Activated effector memory CD4-positive, alpha-beta T cell treated with Interleukin-2 at 50 U/mL for 16 hours (primary cell): ENCODE data around the gene LLCFC1.
"Not testable (repeated sequence)": the region's sequence is repeated elsewhere in the genome, so short reads cannot be mapped to it uniquely, and the experiment has no call there.

Source experiments
- DNase-seq: peaks from one replicate; pipeline ENCODE4 v3.0.0-alpha.2; 2020

Gene LLCFC1

GRCh38 chr7:142943706-142944268 is 4.5 kb downstream of the LLCFC1 start:
- no peak for DNase-seq

- no peak for DNase-seq
Observed at GRCh38 chr7:142945001-142945400, 5.7 kb downstream of the LLCFC1 start.

- no peak for DNase-seq
Observed at GRCh38 chr7:142948603-142949002, 9.3 kb downstream of the LLCFC1 start.

DNA sequence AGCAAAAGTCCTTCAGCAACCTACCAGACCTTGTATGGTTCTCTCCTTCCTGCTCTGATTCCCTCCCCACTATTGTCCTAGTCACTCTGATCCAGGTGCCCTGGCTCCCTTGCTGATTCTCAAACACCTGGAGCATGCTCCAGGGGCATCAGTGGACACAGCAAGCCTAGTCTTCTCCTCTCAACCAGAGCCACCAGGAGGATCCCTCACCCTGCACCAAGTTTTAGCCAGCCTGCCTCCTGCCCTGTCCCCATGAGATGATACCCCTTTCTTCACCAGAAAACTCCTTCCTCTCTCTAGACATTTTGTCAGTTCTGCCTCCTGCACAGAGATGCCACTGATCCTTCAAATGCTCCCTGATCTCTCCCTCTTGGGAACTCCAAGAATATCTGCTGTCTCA is 11.0 kb downstream of the LLCFC1 start:
- DNase-seq, result no peak

- DNase-seq, result no peak
Observed at GRCh38 chr7:142954680-142955268, 15.5 kb downstream of the LLCFC1 start.

DNA sequence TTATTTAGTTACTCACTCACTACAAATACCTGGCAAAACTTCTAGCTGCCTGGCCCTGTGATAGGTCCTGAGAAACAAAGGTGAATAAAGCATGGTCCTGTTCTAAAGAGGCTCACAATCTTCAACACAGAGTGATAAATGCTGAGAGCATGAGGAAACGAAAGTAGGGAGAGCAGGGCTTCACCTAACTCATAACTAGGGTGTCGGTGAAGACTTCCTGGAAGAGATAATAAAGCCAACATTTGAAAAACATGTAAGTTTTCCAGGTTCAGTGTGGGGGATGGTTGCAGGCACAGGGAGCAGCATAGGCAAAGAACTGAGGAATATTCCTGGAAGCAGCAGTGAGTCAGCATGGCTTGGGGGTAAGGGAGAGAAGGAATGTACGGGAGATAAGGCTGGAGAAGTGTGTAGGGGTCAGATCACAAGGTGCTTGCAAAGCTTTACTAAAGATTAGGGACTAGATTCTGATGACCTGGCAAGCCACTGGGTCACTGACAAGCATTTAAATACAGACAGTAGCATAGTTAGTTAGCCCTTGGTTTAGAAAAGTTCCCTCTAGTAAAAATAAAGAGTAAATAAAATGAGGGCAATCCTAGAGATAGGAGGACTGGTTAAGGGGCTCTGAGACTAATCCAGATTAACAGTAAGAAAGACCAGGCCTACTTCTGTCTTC is 17.8 kb downstream of the LLCFC1 start:
- no peak for DNase-seq

GRCh38 chr7:142957723-142958122 is 18.4 kb downstream of the LLCFC1 start:
- no peak for DNase-seq

GRCh38 chr7:142959202-142959601 is 19.9 kb downstream of the LLCFC1 start:
- DNase-seq, result no peak

DNA sequence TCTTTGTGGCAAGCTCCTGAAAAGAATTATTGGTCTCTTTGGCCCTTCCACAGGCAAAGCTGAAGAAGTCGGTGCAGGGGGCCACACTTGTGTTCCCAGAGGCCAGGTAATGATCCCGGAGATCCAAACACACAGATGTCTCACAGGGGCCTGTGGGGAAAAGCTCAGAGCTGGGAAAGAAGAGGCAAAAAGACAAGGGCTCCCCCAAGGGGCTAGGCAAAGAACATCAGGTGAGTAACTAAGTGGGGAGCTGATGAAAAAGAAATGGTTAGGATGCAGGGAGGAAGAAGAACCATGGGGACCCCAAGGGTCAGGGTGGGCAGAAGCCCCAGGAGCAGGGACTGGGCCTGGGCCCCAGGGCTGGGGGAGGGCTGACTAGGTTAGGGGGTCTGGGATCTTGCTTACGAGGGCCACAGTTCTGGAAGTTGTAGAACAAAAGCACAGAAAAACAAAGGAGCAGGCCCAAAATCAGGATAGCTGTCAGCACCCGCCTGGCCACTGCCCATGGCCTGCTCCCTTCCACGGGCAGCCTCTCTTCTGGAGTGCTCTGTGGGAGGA is 21.8 kb downstream of the LLCFC1 start:
- no peak for DNase-seq

GRCh38 chr7:142961595-142961972 is 22.3 kb downstream of the LLCFC1 start:
- no peak for DNase-seq

DNA sequence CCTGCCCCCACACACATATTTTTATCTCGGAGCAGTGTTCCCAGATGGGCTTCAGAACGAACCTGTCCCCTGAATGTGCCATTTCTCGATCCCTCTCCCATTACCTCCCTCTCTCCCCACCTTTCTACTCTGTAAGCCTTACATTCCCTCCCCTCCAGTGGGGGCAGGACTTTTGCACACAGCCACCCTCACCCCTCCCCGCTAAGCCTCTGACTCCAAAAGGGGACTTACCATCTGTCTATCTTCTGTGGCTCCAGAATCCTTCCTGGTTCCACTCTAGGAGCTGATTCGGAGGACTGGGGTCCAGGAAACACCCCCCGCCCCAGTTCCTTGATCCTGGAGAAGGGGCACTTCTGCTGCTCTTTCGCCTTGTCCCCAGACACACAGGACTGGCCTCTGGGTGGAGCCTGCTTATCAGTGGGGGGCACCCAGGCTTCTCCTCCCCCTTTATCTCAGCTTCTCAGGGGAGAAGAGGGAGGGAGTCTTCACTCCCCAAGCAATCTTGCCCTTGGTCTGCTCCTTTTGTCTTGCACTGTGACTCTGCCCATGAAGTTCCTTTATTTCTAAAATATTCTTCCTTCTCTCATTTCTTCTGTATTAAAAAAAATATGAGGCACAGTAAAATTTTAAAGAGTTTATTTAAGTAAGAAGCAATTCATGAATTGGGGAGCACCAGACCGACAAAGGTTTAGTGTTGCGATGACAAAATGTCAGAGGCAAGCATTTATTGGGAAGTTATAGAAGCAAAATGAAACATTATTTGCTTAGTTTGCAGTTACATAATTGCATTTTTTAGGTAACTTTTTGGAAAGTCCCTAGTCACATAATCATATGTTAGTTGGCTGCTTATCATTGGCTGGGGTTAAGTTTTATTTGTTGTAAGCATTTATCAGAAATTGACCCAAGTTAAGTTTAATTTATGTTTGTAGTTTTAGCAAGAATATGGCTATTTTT is 23.0 kb downstream of the LLCFC1 start, which contains the start of gene KEL:
Gene KEL, minus strand, starts transcription at position 391 of the 954 bp plus-strand sequence. Its CDS starts 157 bp downstream, at position 234.
- DNase-seq, result no peak

DNA sequence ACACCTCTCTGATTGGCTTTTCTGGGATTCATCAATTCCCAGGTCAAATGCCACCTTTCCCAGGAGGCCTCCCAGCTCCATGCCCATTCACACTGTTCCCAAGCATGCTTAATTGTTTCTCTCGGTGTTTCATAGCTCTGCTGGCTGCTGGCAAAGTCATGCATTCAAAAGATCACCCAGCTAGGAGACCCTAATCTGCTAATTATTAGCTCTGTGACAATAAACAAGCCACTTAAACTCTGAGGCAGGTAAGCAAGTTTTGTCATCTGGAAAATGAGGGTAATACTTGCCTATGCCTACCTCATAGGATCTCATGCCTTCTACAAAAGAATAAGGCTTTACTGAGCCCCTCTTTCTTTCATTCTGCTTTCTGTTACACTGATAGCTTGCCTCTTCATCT is 23.7 kb downstream of the LLCFC1 start:
- no peak for DNase-seq

GRCh38 chr7:142963993-142964392 is 24.7 kb downstream of the LLCFC1 start:
- no peak for DNase-seq

GRCh38 chr7:142964502-142965246 is 25.4 kb downstream of the LLCFC1 start:
- DNase-seq, result no peak

GRCh38 chr7:142968229-142968628 is 28.9 kb downstream of the LLCFC1 start:
- no peak for DNase-seq

DNA sequence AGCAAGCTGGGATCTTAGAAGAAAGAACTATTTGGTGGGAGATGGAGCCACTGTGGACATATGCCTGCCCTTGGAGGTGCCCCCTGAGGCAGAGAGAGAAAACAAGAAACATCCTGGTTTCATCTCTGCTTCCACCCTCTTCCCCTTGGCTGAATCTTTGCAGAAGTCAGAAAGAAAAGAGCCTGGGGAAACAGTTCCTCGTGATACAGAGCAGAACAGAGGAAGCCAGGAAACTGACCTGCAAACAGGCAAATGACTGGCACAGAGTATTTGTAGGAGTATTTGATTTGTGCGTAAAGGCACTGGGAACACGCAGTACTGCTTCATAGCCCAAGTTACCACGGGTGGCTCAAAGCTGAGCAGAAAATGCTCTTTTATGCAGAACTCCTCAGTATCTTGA is 29.9 kb downstream of the LLCFC1 start:
- no peak for DNase-seq

DNA sequence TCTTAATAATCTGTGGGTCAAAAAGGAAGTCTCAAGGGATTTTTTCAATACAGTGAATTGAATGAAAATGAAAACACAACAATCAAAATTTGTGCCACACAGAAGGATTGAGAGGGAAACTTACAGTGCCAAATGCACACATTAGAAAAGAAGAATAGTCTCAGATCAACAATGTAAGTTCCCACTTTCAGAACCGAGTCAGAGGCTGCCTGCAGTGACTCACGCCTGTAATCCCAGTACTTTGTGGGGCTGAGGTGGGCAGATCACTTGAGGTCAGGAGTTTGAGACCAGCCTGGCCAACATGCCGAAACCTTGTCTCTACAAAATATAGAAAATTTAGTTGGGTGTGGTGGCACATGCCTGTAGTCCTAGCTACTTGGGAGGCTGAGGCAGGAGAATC is 35.3 kb downstream of the LLCFC1 start:
- DNase-seq, result no peak

DNA sequence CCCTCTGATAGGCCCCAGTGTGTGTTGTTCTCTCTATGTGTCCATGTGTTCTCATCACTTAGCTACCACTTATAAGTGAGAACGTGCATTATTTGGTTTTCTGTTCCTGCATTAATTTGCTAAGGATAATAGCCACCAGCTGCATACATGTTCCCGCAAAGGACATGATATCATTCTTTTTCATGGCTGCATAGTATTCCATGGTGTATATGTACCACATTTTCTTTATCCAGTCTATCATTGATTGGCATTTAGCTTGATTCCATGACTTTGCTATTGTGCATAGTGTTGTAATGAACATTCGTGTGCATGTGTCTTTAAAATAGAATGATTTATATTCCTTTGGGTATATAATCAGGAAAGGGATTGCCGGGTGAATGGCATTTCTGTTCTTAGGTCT is 39.1 kb downstream of the LLCFC1 start:
- not testable (repeated sequence) for DNase-seq

DNA sequence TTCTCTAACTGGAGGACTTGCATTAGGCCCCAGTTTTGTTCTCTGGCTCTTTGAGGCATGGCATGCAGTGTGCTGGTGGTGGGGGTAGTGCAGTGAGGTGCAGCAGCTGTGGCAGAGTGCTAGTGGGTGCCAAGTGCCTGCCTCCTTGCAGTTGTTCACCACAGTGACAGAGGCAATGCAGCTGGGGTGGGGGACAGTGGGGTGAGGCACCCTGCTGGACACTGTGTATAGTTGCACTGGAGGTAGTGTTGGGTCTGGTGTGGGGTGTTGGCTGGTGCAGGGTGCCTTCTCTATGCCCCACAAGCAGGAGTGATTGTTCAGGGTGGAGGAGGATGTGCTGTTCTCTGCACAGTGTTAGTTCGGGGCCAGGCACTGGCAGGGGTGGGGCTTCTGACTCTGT is 44.5 kb downstream of the LLCFC1 start:
- no peak for DNase-seq

DNA sequence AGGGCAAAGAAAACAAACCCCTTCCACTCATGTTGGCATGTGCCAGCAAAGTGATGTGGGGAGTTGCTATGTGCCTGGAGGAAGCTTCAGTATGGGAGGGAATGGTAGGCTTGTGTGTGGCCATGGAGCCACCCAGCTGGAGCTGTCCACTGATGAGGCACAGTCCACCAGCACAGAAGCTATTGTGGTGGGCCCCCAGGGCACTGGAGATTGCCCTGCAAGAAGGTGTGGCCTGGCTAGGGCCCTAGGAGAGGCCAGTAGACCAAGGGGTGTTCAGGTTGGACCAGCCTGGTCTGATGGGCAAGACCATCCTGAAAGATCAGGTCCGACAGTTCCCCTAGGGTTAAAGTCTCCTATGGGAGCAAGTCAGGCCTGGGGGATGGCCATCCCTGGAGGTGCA is 45.0 kb downstream of the LLCFC1 start:
- no peak for DNase-seq
